HG02571 (cell line): ENCODE data around the gene B3GLCT.

Experiments used
- ATAC-seq: cut with Tn5 transposase; IDR thresholded peaks from one replicate; pipeline ENCODE4 v1.9.1; 2021; ENCODE audit warnings: mild to moderate bottlenecking, moderate library complexity; ENCODE audit not compliant: unreplicated experiment

B3GLCT gene

GRCh38 chr13:31267126-31267784 is 67.5 kb downstream of the B3GLCT start:
- ATAC-seq = no peak

- no peak for ATAC-seq
Measured at GRCh38 chr13:31274390-31274789, 74.6 kb downstream of the B3GLCT start.

- ATAC-seq = no peak
Measured at GRCh38 chr13:31276421-31276820, 76.6 kb downstream of the B3GLCT start.

GRCh38 chr13:31278869-31279268 is 79.1 kb downstream of the B3GLCT start:
- ATAC-seq = no peak

GRCh38 chr13:31282741-31283455 is 83.1 kb downstream of the B3GLCT start:
- no peak for ATAC-seq

- ATAC-seq = no peak
Measured at GRCh38 chr13:31286930-31287329, 87.2 kb downstream of the B3GLCT start.

- ATAC-seq = no peak
Measured at GRCh38 chr13:31301119-31301518, 101.3 kb downstream of the B3GLCT start.

- no peak for ATAC-seq
Measured at GRCh38 chr13:31310356-31310755, 110.6 kb downstream of the B3GLCT start.

- ATAC-seq = no peak
Measured at GRCh38 chr13:31310786-31311185, 111.0 kb downstream of the B3GLCT start.

GRCh38 chr13:31311921-31312320 is 112.1 kb downstream of the B3GLCT start:
- ATAC-seq = no peak

- no peak for ATAC-seq
Measured at GRCh38 chr13:31314961-31315360, 115.2 kb downstream of the B3GLCT start.

- ATAC-seq = no peak
Measured at GRCh38 chr13:31320946-31321345, 121.2 kb downstream of the B3GLCT start.

GRCh38 chr13:31321457-31321856 is 121.7 kb downstream of the B3GLCT start:
- ATAC-seq = no peak

GRCh38 chr13:31322026-31322425 is 122.3 kb downstream of the B3GLCT start:
- ATAC-seq = no peak

GRCh38 chr13:31322702-31323405 is 123.1 kb downstream of the B3GLCT start:
- ATAC-seq = no peak

- ATAC-seq = no peak
Measured at GRCh38 chr13:31327182-31327860, 127.5 kb downstream of the B3GLCT start.

- no peak for ATAC-seq
Measured at GRCh38 chr13:31328549-31329235, 128.9 kb downstream of the B3GLCT start.

- ATAC-seq = no peak
Measured at GRCh38 chr13:31330236-31330635, 130.5 kb downstream of the B3GLCT start.

- ATAC-seq = no peak
Measured at GRCh38 chr13:31331068-31331467, 131.3 kb downstream of the B3GLCT start.

- no peak for ATAC-seq
Measured at GRCh38 chr13:31334547-31334946, 134.8 kb downstream of the B3GLCT start.
